ENCODE results near the gene BTBD9. TPM values are rescaled to one million over a fixed set of nuclear protein-coding genes. Genes with fewer than 3 reads are reported as not detected.

The BTBD9 gene
- total and polyA plus RNA-seq, 7 experiments from 2014 or later = 12.7 to 58.8 (median 37.8) TPM

GRCh38 chr6:38215225-38215624, 424.5 kb downstream of the BTBD9 start:
- Mint-ChIP-seq H3K27me3 (no peaks in the 10 kb centered on the region), H3K4me1 (peaks cover 0 to 13% (median 4%) of the 10 kb centered on the region in 7 donors), H3K27ac (peak overlapping the region in 1 of 9 donors; percentile 31), H3K4me3 (no peak overlapping the region), H3K9me3 (peaks cover 0 to 2% (median 0%) of the 10 kb centered on the region in 11 donors), H3K36me3 (peaks cover 0 to 30% (median 4%) of the 10 kb centered on the region in 5 donors)
- no peak for ATAC-seq
- no peak for DNase-seq
- Histone ChIP-seq H3K4me3 (ENCODE audit: low read length) (no peak overlapping the region), H3K9me3 (ENCODE audit: control insufficient read depth in 2 of 3, low read length in 3 of 3) (no peaks in the 10 kb centered on the region), H3K27me3 (ENCODE audit: control insufficient read depth in 2 of 2, insufficient read depth in 2 of 2, low read length in 2 of 2) (no peaks in the 10 kb centered on the region), H3K4me1 (ENCODE audit: control insufficient read depth in 2 of 2, insufficient read depth in 2 of 2, low read length in 2 of 2) (no peaks in the 10 kb centered on the region), H3K36me3 (ENCODE audit: control insufficient read depth in 2 of 3, insufficient read depth in 3 of 3, low read length in 3 of 3) (no peaks in the 10 kb centered on the region), H3K27ac (ENCODE audit: low read depth, low read length) (no peak overlapping the region)
- POLR2A ChIA-PET = no interaction called here
- intact Hi-C loops (cut with micrococcal nuclease) = no loop called here
- CTCF ChIA-PET = no interaction called here

- ChIA-PET CTCF (no interaction called here), POLR2A (no interaction called here)
- Mint-ChIP-seq H3K9me3 (no peaks in the 10 kb centered on the region), H3K4me3 (no peak overlapping the region), H3K4me1 (peaks cover 3 to 23% (median 13%) of the 10 kb centered on the region in 7 donors), H3K27me3 (no peaks in the 10 kb centered on the region), H3K36me3 (peaks cover 0 to 24% (median 0%) of the 10 kb centered on the region in 5 donors), H3K27ac (no peak overlapping the region)
- Histone ChIP-seq H3K4me3 (ENCODE audit: low read length) (no peak overlapping the region), H3K9me3 (ENCODE audit: control insufficient read depth in 2 of 3, low read length in 3 of 3) (no peaks in the 10 kb centered on the region), H3K27me3 (ENCODE audit: control insufficient read depth in 2 of 2, insufficient read depth in 2 of 2, low read length in 2 of 2) (no peaks in the 10 kb centered on the region), H3K4me1 (ENCODE audit: control insufficient read depth in 2 of 2, insufficient read depth in 2 of 2, low read length in 2 of 2) (no peaks in the 10 kb centered on the region), H3K36me3 (ENCODE audit: control insufficient read depth in 2 of 3, insufficient read depth in 3 of 3, low read length in 3 of 3) (no peaks in the 10 kb centered on the region), H3K27ac (ENCODE audit: low read depth, low read length) (no peak overlapping the region)
- no peak for DNase-seq
- intact Hi-C loops (cut with micrococcal nuclease) = no loop called here
- ATAC-seq = no peak
Observed at GRCh38 chr6:38214159-38214558, 425.6 kb downstream of the BTBD9 start.

GRCh38 chr6:38213251-38213658, 426.5 kb downstream of the BTBD9 start:
- Mint-ChIP-seq H3K27ac (no peak overlapping the region), H3K36me3 (peaks cover 0 to 19% (median 0%) of the 10 kb centered on the region in 5 donors), H3K4me3 (no peak overlapping the region), H3K9me3 (no peaks in the 10 kb centered on the region), H3K4me1 (peaks cover 6 to 30% (median 17%) of the 10 kb centered on the region in 7 donors), H3K27me3 (no peaks in the 10 kb centered on the region)
- Histone ChIP-seq H3K27ac (ENCODE audit: low read depth, low read length) (no peak overlapping the region), H3K4me1 (ENCODE audit: control insufficient read depth in 2 of 2, insufficient read depth in 2 of 2, low read length in 2 of 2) (no peaks in the 10 kb centered on the region), H3K4me3 (ENCODE audit: low read length) (no peak overlapping the region), H3K27me3 (ENCODE audit: control insufficient read depth in 2 of 2, insufficient read depth in 2 of 2, low read length in 2 of 2) (no peaks in the 10 kb centered on the region), H3K9me3 (ENCODE audit: control insufficient read depth in 2 of 3, low read length in 3 of 3) (no peaks in the 10 kb centered on the region), H3K36me3 (ENCODE audit: control insufficient read depth in 2 of 3, insufficient read depth in 3 of 3, low read length in 3 of 3) (no peaks in the 10 kb centered on the region)
- DNase-seq = no peak
- ChIA-PET POLR2A (no interaction called here), CTCF (interaction anchor here (0.6 kb wide), 1 partner anchor 12 kb away, joined by 3 read pairs; no protein-coding TSS in a partner anchor)
- intact Hi-C loops (cut with micrococcal nuclease) = no loop called here
- no peak for ATAC-seq

GRCh38 chr6:38212579-38212978, 427.1 kb downstream of the BTBD9 start:
- Mint-ChIP-seq H3K27ac (no peak overlapping the region), H3K4me1 (peaks cover 6 to 31% (median 17%) of the 10 kb centered on the region in 7 donors), H3K36me3 (peaks cover 0 to 13% (median 0%) of the 10 kb centered on the region in 5 donors), H3K9me3 (no peaks in the 10 kb centered on the region), H3K27me3 (no peaks in the 10 kb centered on the region), H3K4me3 (no peak overlapping the region)
- ChIA-PET POLR2A (no interaction called here), CTCF (no interaction called here)
- Histone ChIP-seq H3K4me1 (ENCODE audit: control insufficient read depth in 2 of 2, insufficient read depth in 2 of 2, low read length in 2 of 2) (no peaks in the 10 kb centered on the region), H3K27ac (ENCODE audit: low read depth, low read length) (no peak overlapping the region), H3K4me3 (ENCODE audit: low read length) (no peak overlapping the region), H3K36me3 (ENCODE audit: control insufficient read depth in 2 of 3, insufficient read depth in 3 of 3, low read length in 3 of 3) (no peaks in the 10 kb centered on the region), H3K9me3 (ENCODE audit: control insufficient read depth in 2 of 3, low read length in 3 of 3) (no peaks in the 10 kb centered on the region), H3K27me3 (ENCODE audit: control insufficient read depth in 2 of 2, insufficient read depth in 2 of 2, low read length in 2 of 2) (no peaks in the 10 kb centered on the region)
- no peak for DNase-seq
- intact Hi-C loops (cut with micrococcal nuclease) = no loop called here
- ATAC-seq = no peak

- ATAC-seq = no peak
- no peak overlapping the region for H3K4me3 Mint-ChIP-seq
- peaks cover 0 to under 1% (median 0%) of the 10 kb centered on the region in 11 donors for H3K9me3 Mint-ChIP-seq
- no peak overlapping the region for H3K27ac Mint-ChIP-seq
- Histone ChIP-seq H3K4me3 (ENCODE audit: low read length) (no peak overlapping the region), H3K27me3 (ENCODE audit: control insufficient read depth in 2 of 2, insufficient read depth in 2 of 2, low read length in 2 of 2) (no peaks in the 10 kb centered on the region), H3K4me1 (ENCODE audit: control insufficient read depth in 2 of 2, insufficient read depth in 2 of 2, low read length in 2 of 2) (no peaks in the 10 kb centered on the region), H3K36me3 (ENCODE audit: control insufficient read depth in 2 of 3, insufficient read depth in 3 of 3, low read length in 3 of 3) (no peaks in the 10 kb centered on the region), H3K27ac (ENCODE audit: low read depth, low read length) (no peak overlapping the region), H3K9me3 (ENCODE audit: control insufficient read depth in 2 of 3, low read length in 3 of 3) (no peaks in the 10 kb centered on the region)
- H3K36me3 Mint-ChIP-seq = peaks cover 0 to 13% (median 0%) of the 10 kb centered on the region in 5 donors
- peaks cover 6 to 31% (median 17%) of the 10 kb centered on the region in 7 donors for H3K4me1 Mint-ChIP-seq
- no peaks in the 10 kb centered on the region for H3K27me3 Mint-ChIP-seq
- ChIA-PET POLR2A (no interaction called here), CTCF (no interaction called here)
- intact Hi-C loops (cut with micrococcal nuclease) = no loop called here
- no peak for DNase-seq
Observed at GRCh38 chr6:38212116-38212515, 427.6 kb downstream of the BTBD9 start.

- Histone ChIP-seq H3K4me1 (ENCODE audit: control insufficient read depth in 2 of 2, insufficient read depth in 2 of 2, low read length in 2 of 2) (no peaks in the 10 kb centered on the region), H3K4me3 (ENCODE audit: low read length) (no peak overlapping the region), H3K9me3 (ENCODE audit: control insufficient read depth in 2 of 3, low read length in 3 of 3) (no peaks in the 10 kb centered on the region), H3K36me3 (ENCODE audit: control insufficient read depth in 2 of 3, insufficient read depth in 3 of 3, low read length in 3 of 3) (no peaks in the 10 kb centered on the region), H3K27me3 (ENCODE audit: control insufficient read depth in 2 of 2, insufficient read depth in 2 of 2, low read length in 2 of 2) (no peaks in the 10 kb centered on the region), H3K27ac (ENCODE audit: low read depth, low read length) (no peak overlapping the region)
- Mint-ChIP-seq H3K27ac (peak overlapping the region in 2 of 9 donors; percentile 1), H3K4me1 (peaks cover 6 to 36% (median 17%) of the 10 kb centered on the region in 7 donors), H3K36me3 (peaks cover 0 to 23% (median 10%) of the 10 kb centered on the region in 5 donors), H3K9me3 (peaks cover 0 to 5% (median 0%) of the 10 kb centered on the region in 11 donors), H3K27me3 (no peaks in the 10 kb centered on the region), H3K4me3 (no peak overlapping the region)
- DNase-seq (no peak), ATAC-seq (no peak)
- POLR2A ChIA-PET = interaction anchor here (0.6 kb wide), 1 partner anchor 284 kb away, joined by 3 read pairs; no protein-coding TSS in a partner anchor
- CTCF ChIA-PET = no interaction called here
- intact Hi-C loops (cut with micrococcal nuclease) = no loop called here
Observed at GRCh38 chr6:38209371-38210260, 430.1 kb downstream of the BTBD9 start.

Data from naive thymus-derived CD4-positive, alpha-beta T cell (primary cell).